Stromal cell of bone marrow (primary cell): ENCODE data around the gene KNDC1.
"Not testable (repeated sequence)": the region's sequence is repeated elsewhere in the genome, so short reads cannot be mapped to it uniquely, and the experiment has no call there.

Experiments used
- DNase-seq: peaks from one replicate; pipeline ENCODE4 v3.0.0-alpha.2; 2012; ENCODE audit warnings: low read depth

The KNDC1 gene

GRCh38 chr10:133159950-133160825 is at the start of gene KNDC1:
TSS of gene KNDC1 (plus strand) at chr10:133160219. CDS start at chr10:133160468, 249 bp downstream.
- DNase-seq = no peak

- DNase-seq = no peak
Measured at GRCh38 chr10:133110609-133111275, 49.3 kb upstream of the KNDC1 start.

- not testable (repeated sequence) for DNase-seq
Measured at GRCh38 chr10:133111640-133112039, 48.4 kb upstream of the KNDC1 start.

DNA sequence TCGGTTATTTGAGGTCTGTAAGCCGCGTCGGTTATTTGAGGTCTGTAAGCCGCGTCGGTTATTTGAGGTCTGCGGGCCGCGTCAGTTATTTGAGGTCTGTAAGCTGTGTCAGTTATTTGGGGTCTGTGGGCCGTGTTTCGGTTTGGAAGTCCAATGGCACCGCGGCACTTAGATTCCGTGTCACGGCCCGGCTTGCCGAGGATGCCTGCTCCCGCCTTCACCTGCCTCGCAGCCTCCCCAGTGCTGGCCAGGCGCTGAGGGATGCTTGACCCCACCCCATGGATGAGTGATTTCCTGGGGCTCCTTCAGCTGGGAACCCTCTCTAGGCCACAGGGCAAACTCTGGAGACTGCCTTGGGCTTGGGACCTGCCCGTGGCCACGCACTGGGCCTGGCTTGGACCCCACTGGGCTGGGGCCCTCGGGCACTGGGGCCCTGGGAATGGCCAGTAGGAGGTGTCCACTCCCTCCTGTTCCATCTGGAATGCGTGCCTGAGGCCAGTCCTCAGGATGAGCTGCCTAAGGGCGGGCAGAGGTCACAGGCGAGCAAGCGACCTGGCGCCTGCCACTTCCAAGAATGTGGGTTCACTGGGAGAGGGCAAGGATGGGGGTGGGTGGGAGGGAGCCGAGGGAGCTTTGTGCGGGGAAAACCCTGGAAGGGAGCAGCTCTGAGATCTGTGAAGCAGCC is 46.7 kb upstream of the KNDC1 start:
- no peak for DNase-seq

GRCh38 chr10:133113847-133114246 is 46.2 kb upstream of the KNDC1 start:
- DNase-seq = no peak

- no peak for DNase-seq
Measured at GRCh38 chr10:133114251-133114650, 45.8 kb upstream of the KNDC1 start.

GRCh38 chr10:133114726-133115452 is 45.1 kb upstream of the KNDC1 start:
- DNase-seq = no peak

GRCh38 chr10:133115453-133115842 is 44.6 kb upstream of the KNDC1 start:
- DNase-seq = no peak

GRCh38 chr10:133115976-133116375 is 44.0 kb upstream of the KNDC1 start:
- no peak for DNase-seq

- no peak for DNase-seq
Measured at GRCh38 chr10:133116455-133116854, 43.6 kb upstream of the KNDC1 start.

DNA sequence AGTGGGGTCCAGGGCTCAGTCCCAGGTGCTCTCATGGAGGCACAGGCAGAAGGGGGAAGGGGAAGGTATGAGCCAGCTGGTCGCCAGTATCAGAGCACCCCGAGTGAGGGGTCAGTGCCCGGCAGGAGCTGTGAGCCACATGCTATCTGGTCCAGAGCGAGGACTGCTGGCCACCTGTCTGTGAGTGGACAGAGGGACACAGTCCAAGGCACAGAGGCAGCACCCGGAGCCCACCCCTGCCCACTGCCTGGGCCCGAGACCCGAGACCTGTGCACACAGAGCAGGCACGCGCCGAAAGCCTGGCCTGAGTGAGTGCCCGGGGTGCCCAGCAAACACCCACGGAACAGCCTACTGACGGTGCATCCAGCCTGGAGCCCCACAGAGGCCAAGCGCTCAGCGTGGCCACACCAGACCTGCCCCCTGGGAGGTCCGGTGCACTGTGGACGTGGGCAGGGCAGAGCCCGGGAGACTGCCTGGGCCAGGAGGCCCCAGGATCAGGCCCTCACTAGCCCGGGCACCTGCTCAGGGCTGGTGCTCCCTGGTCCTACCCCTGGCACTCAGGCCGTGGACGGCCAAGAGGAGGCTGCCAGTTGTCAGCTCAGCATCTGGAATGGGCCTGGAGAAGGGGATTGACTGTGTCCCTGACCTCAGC is 42.9 kb upstream of the KNDC1 start:
- no peak for DNase-seq

GRCh38 chr10:133117688-133118071 is 42.3 kb upstream of the KNDC1 start:
- peak; percentile 2 for DNase-seq

DNA sequence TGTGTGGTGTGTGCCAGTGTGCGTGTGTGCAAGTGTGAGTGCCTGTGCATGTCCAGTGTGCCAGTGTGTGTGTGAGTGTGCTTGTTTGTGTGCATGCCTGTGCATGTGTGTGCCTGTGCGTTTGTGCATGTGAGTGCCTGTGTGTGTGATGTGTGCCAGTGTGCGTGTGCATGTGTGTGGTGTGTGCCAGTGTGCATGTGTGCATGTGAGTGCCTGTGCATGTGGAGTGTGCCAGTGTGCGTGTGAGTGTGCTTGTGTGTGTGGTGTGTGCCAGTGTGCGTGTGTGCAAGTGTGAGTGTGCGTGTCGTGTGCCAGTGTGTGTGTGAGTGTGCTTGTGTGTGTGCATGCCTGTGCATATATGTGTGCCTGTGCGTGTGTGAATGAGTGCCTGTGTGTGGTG is 38.5 kb upstream of the KNDC1 start:
- DNase-seq = no peak

DNA sequence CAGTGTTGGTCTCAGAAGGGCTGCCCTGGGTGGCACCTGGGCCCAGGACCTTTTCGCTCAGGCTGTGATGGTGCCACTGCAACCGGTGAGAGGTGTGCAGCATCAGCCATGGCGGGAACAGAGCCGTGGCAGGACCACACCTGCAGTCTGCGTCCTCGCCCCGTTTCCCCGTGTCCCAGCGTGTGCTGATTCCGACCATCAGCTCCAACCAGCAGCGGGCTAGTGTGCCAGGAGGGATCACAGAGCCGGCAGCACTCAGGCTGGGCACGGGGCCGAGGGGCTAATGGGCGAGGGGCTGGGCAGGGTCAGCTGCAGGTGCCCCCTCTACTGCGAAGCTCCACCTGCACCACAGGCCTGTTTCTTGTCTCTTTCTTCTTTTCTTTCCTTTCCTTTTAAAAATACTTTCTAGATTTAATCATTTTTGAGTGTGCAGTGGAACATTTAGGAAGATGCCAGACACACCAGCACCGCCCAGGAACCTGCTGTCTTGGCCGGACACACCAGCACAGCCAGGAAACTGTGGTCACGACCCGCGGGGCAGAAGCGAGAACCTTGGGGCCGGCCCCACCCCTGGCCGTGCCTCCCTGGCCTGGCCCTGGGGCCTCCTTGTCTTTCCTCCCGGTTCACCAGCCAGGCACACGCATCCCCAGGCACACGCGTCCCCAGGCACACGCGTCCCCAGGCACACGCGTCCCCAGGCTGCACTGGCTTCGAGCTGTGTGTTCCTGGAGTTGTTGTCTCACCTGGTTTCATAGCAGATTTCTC is 37.7 kb upstream of the KNDC1 start:
- no peak for DNase-seq

DNA sequence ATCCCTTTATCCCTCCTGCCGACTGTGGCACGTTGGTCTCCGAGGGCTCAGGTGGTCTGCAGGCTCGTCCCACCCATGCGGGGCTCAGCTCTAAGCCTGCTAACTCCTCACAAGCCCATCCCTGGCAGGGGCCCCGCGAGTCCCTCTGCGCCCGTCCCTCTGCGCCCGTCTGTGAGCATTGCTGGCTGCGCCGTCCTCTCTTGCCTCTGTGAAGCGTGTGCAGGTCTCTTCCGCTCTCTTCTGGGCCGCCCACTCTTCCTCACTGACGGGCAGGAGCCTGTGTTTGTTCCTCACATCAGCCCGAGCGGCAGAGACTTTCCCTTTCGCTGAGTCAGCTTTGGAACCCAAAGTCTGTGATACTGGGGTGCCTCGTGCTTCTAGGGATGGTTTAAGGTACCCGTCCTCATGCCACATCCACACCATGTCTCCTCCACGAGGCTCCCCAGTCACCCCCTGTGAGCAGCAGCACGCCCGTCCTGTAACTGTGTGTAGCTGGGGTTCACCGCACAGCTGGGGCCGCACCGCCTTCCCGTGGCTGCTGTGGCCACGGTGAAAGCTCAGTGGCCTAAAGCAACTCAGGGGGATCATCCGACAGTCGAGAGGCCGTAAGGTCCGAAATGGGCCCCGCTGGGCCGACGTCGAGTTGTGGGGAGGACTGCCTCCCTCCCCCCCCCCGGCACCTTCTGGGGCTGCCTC is 36.8 kb upstream of the KNDC1 start:
- DNase-seq = no peak

GRCh38 chr10:133123746-133124356 is 36.2 kb upstream of the KNDC1 start:
- no peak for DNase-seq

DNA sequence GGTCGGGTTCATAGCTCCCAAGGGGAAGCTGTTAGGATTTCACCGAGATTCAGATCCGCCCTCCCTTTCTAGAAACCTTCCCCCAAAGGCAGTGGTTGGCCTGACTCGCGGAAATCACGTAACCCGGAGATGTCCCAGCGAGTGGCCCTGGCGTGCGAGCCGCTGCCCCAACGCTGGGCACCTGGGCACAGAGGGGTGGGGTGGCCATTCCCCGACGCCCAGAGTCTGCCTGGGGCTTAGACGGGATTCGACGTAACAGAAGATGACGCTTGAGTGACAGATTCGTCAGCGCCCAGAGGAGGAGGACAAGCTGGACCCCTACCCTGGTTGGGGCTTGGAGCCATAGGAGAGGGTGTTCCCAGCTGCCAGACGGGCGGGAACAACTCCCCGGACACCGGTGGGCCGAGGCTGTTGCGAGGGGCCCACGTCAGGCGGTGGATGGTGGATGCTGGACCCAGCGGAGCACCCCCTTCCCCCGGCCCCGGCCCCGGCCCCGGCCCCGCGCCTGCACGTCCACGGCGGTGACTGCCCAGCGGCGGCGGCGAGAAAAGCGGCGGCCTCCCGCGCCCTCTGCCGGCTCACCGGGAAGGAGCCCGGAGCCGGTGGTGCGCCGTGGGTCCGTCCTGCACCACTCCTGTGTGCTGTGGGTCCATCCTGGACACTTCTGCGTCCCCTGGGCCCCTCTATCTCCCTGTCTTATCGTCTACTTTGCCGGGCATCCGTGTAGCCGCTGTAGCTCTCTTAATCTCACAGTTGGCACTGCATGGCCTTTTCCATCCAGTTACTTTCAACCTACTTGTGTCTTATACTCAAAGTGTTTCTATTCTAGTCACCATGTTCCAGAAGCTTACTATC is 35.4 kb upstream of the KNDC1 start:
- DNase-seq = no peak

- DNase-seq = no peak
Measured at GRCh38 chr10:133125901-133126300, 34.1 kb upstream of the KNDC1 start.
